HK-2 (cell line): ENCODE results near the gene MMRN2.

Experiments used
- DNase-seq: peaks from one replicate; pipeline ENCODE4 v3.0.0-alpha.2; 2018; ENCODE audit not compliant: unreplicated experiment

The MMRN2 gene

GRCh38 chr10:86970162-86970981 is 13.0 kb upstream of the MMRN2 start:
- DNase-seq = peak; percentile 66

GRCh38 chr10:86969421-86970041 is 12.1 kb upstream of the MMRN2 start:
- no peak for DNase-seq

GRCh38 chr10:86968994-86969355 is 11.6 kb upstream of the MMRN2 start:
- no peak for DNase-seq

- DNase-seq = no peak
Observed at GRCh38 chr10:86968271-86968993, 11.0 kb upstream of the MMRN2 start, which contains the start of gene ADIRF. TSS of gene ADIRF (plus strand) at chr10:86968482. CDS start at chr10:86968545, 63 bp downstream.

- DNase-seq = no peak
Observed at GRCh38 chr10:86967481-86967941, 10.1 kb upstream of the MMRN2 start.

GRCh38 chr10:86965986-86966654 is 8.7 kb upstream of the MMRN2 start:
- DNase-seq = no peak

- DNase-seq = no peak
Observed at GRCh38 chr10:86964847-86965190, 7.4 kb upstream of the MMRN2 start.

GRCh38 chr10:86964061-86964846 is 6.8 kb upstream of the MMRN2 start:
- DNase-seq = no peak

GRCh38 chr10:86963341-86963919 is 6.0 kb upstream of the MMRN2 start:
- no peak for DNase-seq

GRCh38 chr10:86962981-86963310 is 5.5 kb upstream of the MMRN2 start:
- no peak for DNase-seq

- no peak for DNase-seq
Observed at GRCh38 chr10:86962136-86962980, 4.9 kb upstream of the MMRN2 start.

- DNase-seq = peak; percentile 42
Observed at GRCh38 chr10:86961481-86962091, 4.2 kb upstream of the MMRN2 start.

- DNase-seq = no peak
Observed at GRCh38 chr10:86960863-86961434, 3.5 kb upstream of the MMRN2 start.

GRCh38 chr10:86960003-86960862 is 2.8 kb upstream of the MMRN2 start:
- DNase-seq = no peak

GRCh38 chr10:86959737-86960002 is 2.3 kb upstream of the MMRN2 start:
- DNase-seq = no peak

- DNase-seq = peak; percentile 68
Observed at GRCh38 chr10:86958901-86959736, 1.7 kb upstream of the MMRN2 start.

GRCh38 chr10:86958116-86958900 is 893 bp upstream of the MMRN2 start, which contains the start of gene SNCG:
TSS of gene SNCG (plus strand) at chr10:86958599. CDS start at chr10:86958698, 99 bp downstream.
- no peak for DNase-seq
